Esophagus muscularis mucosa (tissue), 4 donors: ENCODE measurements around the gene WDFY2.

ENCODE experiments used
- EP300 ChIP-seq: sonication (generic); formaldehyde crosslinking; IDR thresholded peaks from one replicate; pipeline ENCODE4 v1.6.1; 2017; ENCODE audit warnings: antibody characterized with exemption
- POLR2A ChIP-seq: fragments of 450-650 bp; IDR thresholded peaks from one replicate; pipeline ENCODE4 v1.6.1; 2017; ENCODE audit warnings: antibody characterized with exemption, moderate library complexity, mild to moderate bottlenecking, low read depth
- POLR2AphosphoS5 ChIP-seq, 2 donors: sonication (generic); formaldehyde crosslinking; IDR thresholded peaks; one replicate each; pipeline ENCODE4 v1.6.1; 2017; ENCODE audit warnings: antibody characterized with exemption in 2 of 2
- TF ChIP-seq, protein P1 (sequence below), 3 experiments: fragments of 200-600 bp in 2 of 3; fragments of 450-650 bp in 1 of 3; sonication (generic) in 2 of 3; IDR thresholded peaks; one replicate each; pipeline ENCODE4 v1.5.1; 2017 to 2019; ENCODE audit warnings: antibody characterized with exemption in 3 of 3, mild to moderate bottlenecking in 2 of 3, moderate library complexity in 1 of 3

DNA sequence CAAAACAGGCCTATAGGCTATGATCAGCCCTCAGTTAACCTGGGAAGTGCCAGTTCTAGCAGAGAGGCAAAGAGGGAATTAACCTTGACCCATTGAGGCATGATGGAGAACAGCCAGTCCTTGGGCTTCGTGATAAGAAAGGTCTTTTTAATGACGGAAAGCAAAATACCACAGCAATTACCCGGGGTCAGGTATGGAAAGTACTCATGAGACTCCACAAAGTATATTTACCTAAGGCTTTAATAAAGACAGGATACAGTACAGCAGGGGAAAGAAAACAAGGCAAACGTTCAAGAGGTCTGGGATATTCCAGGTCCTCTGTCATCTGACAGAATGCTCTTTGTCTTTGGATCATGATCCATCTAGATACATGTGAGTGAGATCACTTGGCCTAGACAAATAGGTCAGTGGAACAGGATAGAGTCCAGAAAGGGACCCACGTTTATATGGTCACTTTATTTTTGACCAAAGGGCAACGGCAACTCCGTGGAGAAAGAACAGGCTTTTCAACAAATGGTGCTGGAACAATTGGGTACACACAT lies 52.2 kb downstream of the WDFY2 start:
- TF ChIP-seq, protein P1, sequence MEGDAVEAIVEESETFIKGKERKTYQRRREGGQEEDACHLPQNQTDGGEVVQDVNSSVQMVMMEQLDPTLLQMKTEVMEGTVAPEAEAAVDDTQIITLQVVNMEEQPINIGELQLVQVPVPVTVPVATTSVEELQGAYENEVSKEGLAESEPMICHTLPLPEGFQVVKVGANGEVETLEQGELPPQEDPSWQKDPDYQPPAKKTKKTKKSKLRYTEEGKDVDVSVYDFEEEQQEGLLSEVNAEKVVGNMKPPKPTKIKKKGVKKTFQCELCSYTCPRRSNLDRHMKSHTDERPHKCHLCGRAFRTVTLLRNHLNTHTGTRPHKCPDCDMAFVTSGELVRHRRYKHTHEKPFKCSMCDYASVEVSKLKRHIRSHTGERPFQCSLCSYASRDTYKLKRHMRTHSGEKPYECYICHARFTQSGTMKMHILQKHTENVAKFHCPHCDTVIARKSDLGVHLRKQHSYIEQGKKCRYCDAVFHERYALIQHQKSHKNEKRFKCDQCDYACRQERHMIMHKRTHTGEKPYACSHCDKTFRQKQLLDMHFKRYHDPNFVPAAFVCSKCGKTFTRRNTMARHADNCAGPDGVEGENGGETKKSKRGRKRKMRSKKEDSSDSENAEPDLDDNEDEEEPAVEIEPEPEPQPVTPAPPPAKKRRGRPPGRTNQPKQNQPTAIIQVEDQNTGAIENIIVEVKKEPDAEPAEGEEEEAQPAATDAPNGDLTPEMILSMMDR (IDR thresholded peaks at IDR 0.05): no peak
- TF ChIP-seq POLR2A: no peak
- TF ChIP-seq POLR2AphosphoS5 (IDR thresholded peaks at IDR 0.05): no peak
- no peak for TF ChIP-seq EP300
